HG03045 (cell line): ENCODE results near the gene ITPKB.

ENCODE experiments used
- ATAC-seq: cut with Tn5 transposase; IDR thresholded peaks from one replicate; pipeline ENCODE4 v1.9.1; 2021; ENCODE audit warnings: mild to moderate bottlenecking, moderate library complexity; ENCODE audit not compliant: unreplicated experiment

The ITPKB gene

DNA sequence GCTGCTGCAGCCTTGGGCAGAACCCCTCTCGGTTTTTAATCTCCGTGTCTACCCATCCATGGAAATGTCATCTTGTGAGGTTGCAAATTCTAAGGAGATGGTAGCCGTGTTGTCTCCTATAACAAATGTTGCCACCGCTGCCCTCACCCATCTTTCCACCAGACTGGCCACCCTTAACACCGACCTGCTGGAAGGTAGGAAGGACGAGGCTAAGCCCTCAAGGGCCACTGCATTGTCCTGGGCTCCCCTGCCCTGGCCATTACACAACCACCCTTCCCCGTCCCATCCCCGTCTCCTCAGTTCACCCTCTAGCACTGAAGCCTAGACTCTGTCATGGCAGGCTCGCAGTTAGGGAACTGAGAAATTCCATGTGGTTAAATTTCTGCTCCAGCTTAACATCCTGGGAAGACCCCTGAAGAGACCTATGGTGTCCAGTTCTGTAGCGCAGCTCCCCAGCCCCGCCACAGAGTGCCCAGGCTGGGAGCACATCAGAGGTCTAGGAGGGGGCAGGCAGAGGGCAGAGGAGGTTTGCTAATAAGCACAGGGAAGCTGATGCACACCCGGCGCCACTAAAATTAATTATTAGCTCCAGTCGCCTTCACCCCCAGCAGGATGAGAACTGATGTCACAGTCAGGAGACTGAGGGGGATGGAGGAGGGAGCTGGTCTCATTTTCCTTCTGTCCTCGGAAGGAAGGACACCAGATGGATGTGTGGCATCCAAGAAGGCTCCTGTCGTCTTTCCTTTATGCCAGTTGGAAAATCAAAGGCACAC is 152.2 kb downstream of the ITPKB start:
- no peak for ATAC-seq

DNA sequence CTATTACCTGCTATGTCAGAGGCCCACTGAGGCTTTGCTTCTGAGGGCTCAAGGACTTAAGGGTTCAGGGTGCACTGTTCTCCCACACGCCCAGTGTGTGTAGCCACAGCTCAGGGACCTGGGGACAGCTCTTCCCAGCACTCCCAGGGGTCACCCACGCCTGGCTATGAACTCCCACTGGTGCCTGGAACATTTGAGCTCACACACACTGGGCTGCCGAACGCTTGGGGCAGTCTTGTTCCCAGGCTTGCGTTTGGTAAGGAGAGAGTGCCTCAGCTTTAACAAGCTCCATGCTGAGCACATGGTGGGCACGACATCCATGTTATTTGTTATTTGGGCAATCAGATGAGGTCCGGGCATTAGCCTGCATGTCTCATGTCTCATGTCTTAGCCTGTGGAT is 153.0 kb downstream of the ITPKB start:
- ATAC-seq: no peak

DNA sequence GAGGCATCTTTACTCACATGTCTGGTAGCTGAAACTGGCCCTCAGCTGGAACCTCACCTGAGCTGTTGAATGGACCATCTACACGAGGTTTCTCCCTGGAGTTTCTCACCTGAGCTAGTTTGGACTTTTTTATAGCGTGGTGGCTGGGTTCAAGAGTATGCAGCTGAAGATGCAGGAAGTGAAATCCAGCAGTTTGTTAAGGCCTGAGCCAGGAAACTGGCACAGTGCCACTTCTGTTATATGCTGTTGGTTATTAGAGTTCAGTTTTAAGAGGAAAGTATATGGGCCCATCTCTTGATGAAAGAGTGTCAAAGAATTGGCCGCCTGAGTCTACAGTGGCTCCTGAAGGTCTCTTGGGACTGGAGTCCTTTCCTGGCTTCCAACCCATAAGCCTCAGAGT is 154.9 kb downstream of the ITPKB start:
- no peak for ATAC-seq

DNA sequence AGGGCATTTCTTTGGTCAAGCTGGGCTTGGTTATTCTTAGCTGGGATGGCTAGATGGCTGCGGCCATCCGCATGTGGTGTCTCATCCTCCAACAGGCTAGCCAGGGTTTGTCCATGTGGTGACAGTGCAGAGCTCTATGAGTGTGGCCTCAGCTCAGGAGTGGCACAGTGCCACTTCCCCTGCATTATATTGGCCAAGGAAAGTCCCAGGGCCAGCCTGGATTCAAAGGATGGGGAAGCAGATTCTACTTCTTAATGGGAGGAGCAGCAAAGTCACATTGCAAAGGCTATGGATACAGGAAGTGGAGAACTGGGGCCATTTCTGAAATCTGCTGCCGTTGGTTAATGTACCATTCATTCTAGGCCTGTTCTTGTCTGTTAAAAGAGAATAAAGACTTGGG is 156.1 kb downstream of the ITPKB start:
- no peak for ATAC-seq
